H1 (cell line): ENCODE data around the gene CROCC2. TPM values are rescaled to one million over a fixed set of nuclear protein-coding genes. Genes with fewer than 3 reads are reported as not detected.

Source experiments
- CTCF ChIA-PET: fragments of 300-600 bp; sonication (Branson Sonifier 250); formaldehyde crosslinking; loops from one replicate; lab custom pipeline; 2021; ENCODE audit not compliant: partially characterized antibody; lab: Charles Lee
- POLR2A ChIA-PET: fragments of 300-600 bp; sonication (Branson Sonifier 250); formaldehyde crosslinking; loops from one replicate; lab custom pipeline; 2021; ENCODE audit warnings: inconsistent platforms; ENCODE audit not compliant: partially characterized antibody; lab: Charles Lee
- DNase-seq, 2 experiments: peaks; one replicate each; pipeline versions ENCODE4 v3.0.0 to v3.0.0-alpha.2; 2010 to 2022; ENCODE audit warnings: low spot score in 2 of 2, low read depth in 1 of 2, mixed read lengths in 1 of 2
- FAIRE-seq: peaks from 2 replicates; lab custom pipeline; 2011; peaks lifted over from hg19 to GRCh38; lab: Jason Lieb, UNC
- H2AFZ ChIP-seq: 2 replicates; pipeline ENCODE4 v1.8.1; 2012; ENCODE audit warnings: low read length, inconsistent platforms
- H2AK5ac ChIP-seq: 2 replicates; pipeline ENCODE4 v1.6.1; 2013; ENCODE audit warnings: low read depth, low read length
- H2BK120ac ChIP-seq: replicated peaks from 2 replicates; pipeline ENCODE3; 2013; ENCODE audit warnings: low read depth, low read length, inconsistent platforms
- H2BK12ac ChIP-seq: 2 replicates; pipeline ENCODE4 v1.6.1; 2013; ENCODE audit warnings: low read depth, low read length
- H2BK15ac ChIP-seq: 2 replicates; pipeline ENCODE4 v1.6.1; 2013; ENCODE audit warnings: low read length
- H2BK20ac ChIP-seq: 2 replicates; pipeline ENCODE4 v1.6.1; 2013; ENCODE audit warnings: low read length
- H2BK5ac ChIP-seq: 2 replicates; pipeline ENCODE4 v1.6.1; 2013; ENCODE audit warnings: low read depth, low read length
- H3K14ac ChIP-seq: 2 replicates; pipeline ENCODE4 v1.6.1; 2013; ENCODE audit warnings: inconsistent platforms; ENCODE audit not compliant: insufficient read length
- H3K18ac ChIP-seq: 2 replicates; pipeline ENCODE4 v1.6.1; 2013; ENCODE audit warnings: low read length; ENCODE audit errors: extremely low read depth
- H3K23ac ChIP-seq: 2 replicates; pipeline ENCODE4 v1.6.1; 2013; ENCODE audit warnings: inconsistent platforms; ENCODE audit not compliant: insufficient read length
- H3K23me2 ChIP-seq: 2 replicates; pipeline ENCODE4 v1.6.1; 2013; ENCODE audit warnings: low read depth, low read length
- H3K27ac ChIP-seq: 2 replicates; pipeline ENCODE4 v1.6.1; 2011; ENCODE audit warnings: low read depth, low read length, inconsistent platforms
- H3K27me3 ChIP-seq, 4 experiments: replicated peaks in 1 of 4; 1 replicate in 1 of 4; 2 replicates in 3 of 4; pipeline versions ENCODE4 v1.6.1 to v1.8.1; 2011 to 2013; ENCODE audit warnings: low read length in 3 of 4, mild to moderate bottlenecking in 3 of 4, inconsistent platforms in 2 of 4, mixed read lengths in 2 of 4, moderate library complexity in 1 of 4; ENCODE audit not compliant: control insufficient read depth in 3 of 4, insufficient read depth in 3 of 4; ENCODE audit errors: extremely low read depth in 1 of 4
- H3K36me3 ChIP-seq, 4 experiments: 2 replicates each; pipeline versions ENCODE4 v1.6.1 to v1.8.1; 2011 to 2013; ENCODE audit warnings: mild to moderate bottlenecking in 4 of 4, low read length in 3 of 4, moderate library complexity in 2 of 4, control low read depth in 1 of 4, inconsistent platforms in 1 of 4; ENCODE audit not compliant: insufficient read depth in 4 of 4, control insufficient read depth in 2 of 4
- H3K4ac ChIP-seq: replicated peaks from 2 replicates; pipeline ENCODE3; 2013; ENCODE audit warnings: low read length, low read depth, mixed read lengths, inconsistent platforms; ENCODE audit not compliant: insufficient read length
- H3K4me1 ChIP-seq, 4 experiments: replicated peaks in 1 of 4; 1 replicate in 1 of 4; 2 replicates in 3 of 4; pipeline versions ENCODE4 v1.6.1 to v1.8.1; 2011 to 2013; ENCODE audit warnings: low read length in 3 of 4, inconsistent platforms in 2 of 4, mixed read lengths in 1 of 4; ENCODE audit not compliant: insufficient read depth in 4 of 4, control insufficient read depth in 3 of 4
- H3K4me2 ChIP-seq, 2 experiments: 2 replicates each; pipeline versions ENCODE4 v1.6.1 to v1.8.1; 2011 to 2013; ENCODE audit warnings: low read depth in 2 of 2, low read length in 2 of 2, control low read depth in 1 of 2, inconsistent platforms in 1 of 2, mild to moderate bottlenecking in 1 of 2; ENCODE audit not compliant: insufficient read depth in 1 of 2
- H3K4me3 ChIP-seq, 4 experiments: fragments of 200-600, 300-600 bp in 1 of 4; sonication (generic), shearing (Covaris generic), sonication (Bioruptor Twin) in 1 of 4; 2 replicates each; pipeline versions ENCODE4 v1.5.1 to v1.8.1; 2011 to 2016; ENCODE audit warnings: low read length in 4 of 4, low read depth in 3 of 4, control low read depth in 2 of 4, inconsistent platforms in 2 of 4, mild to moderate bottlenecking in 2 of 4, mixed read lengths in 1 of 4, moderate library complexity in 1 of 4; ENCODE audit not compliant: insufficient read depth in 2 of 4; ENCODE audit errors: extremely low read depth in 1 of 4
- H3K56ac ChIP-seq: replicated peaks from 2 replicates; pipeline ENCODE3; 2013; ENCODE audit warnings: low read depth, mild to moderate bottlenecking, mixed read lengths, low read length, inconsistent platforms; ENCODE audit not compliant: insufficient read length
- H3K79me1 ChIP-seq: 2 replicates; pipeline ENCODE4 v1.6.1; 2013; ENCODE audit warnings: low read depth, low read length, control low read depth
- H3K79me2 ChIP-seq, 2 experiments: 2 replicates each; pipeline versions ENCODE4 v1.6.1 to v1.8.1; 2012 to 2013; ENCODE audit warnings: low read length in 2 of 2, mild to moderate bottlenecking in 2 of 2, inconsistent platforms in 1 of 2; ENCODE audit not compliant: insufficient read depth in 2 of 2, control insufficient read depth in 1 of 2
- H3K9ac ChIP-seq, 4 experiments: replicated peaks in 1 of 4; 1 replicate in 1 of 4; 2 replicates in 3 of 4; pipeline versions ENCODE4 v1.6.1 to v1.8.1; 2011 to 2013; ENCODE audit warnings: low read depth in 3 of 4, low read length in 3 of 4, control low read depth in 2 of 4, mild to moderate bottlenecking in 2 of 4, moderate library complexity in 2 of 4, inconsistent platforms in 1 of 4; ENCODE audit errors: extremely low read depth in 1 of 4
- H3K9me3 ChIP-seq, 2 experiments: 2 replicates each; pipeline versions ENCODE4 v1.6.1 to v1.8.1; 2012 to 2013; ENCODE audit warnings: mild to moderate bottlenecking in 2 of 2, moderate library complexity in 2 of 2, control low read depth in 1 of 2, inconsistent platforms in 1 of 2, low read depth in 1 of 2, low read length in 1 of 2, mixed read lengths in 1 of 2; ENCODE audit not compliant: insufficient read depth in 2 of 2
- H4K20me1 ChIP-seq, 2 experiments: replicated peaks in 1 of 2; 2 replicates each; pipeline versions ENCODE3 to v1.8.1; 2011 to 2013; ENCODE audit warnings: inconsistent platforms in 2 of 2, low read length in 2 of 2, mild to moderate bottlenecking in 1 of 2; ENCODE audit not compliant: insufficient read depth in 2 of 2, control insufficient read depth in 1 of 2
- H4K5ac ChIP-seq: 2 replicates; pipeline ENCODE4 v1.6.1; 2013; ENCODE audit warnings: low read length, low read depth, mixed read lengths, inconsistent platforms; ENCODE audit not compliant: insufficient read length
- H4K8ac ChIP-seq: 2 replicates; pipeline ENCODE4 v1.8.0; 2013; ENCODE audit warnings: mild to moderate bottlenecking, moderate library complexity, low read length, inconsistent platforms; ENCODE audit not compliant: insufficient read depth; ENCODE audit errors: extremely low read depth
- H4K91ac ChIP-seq: replicated peaks from 2 replicates; pipeline ENCODE3; 2013; ENCODE audit warnings: low read length, mixed read lengths, inconsistent platforms; ENCODE audit not compliant: insufficient read length
- BRCA1 ChIP-seq: IDR thresholded peaks from 2 replicates; pipeline ENCODE4 v1.6.1; 2012; ENCODE audit warnings: low read depth, low read length, improper control_type of control experiment
- CHD2 ChIP-seq: IDR thresholded peaks from 2 replicates; pipeline ENCODE4 v1.6.1; 2012; ENCODE audit warnings: low read length, improper control_type of control experiment
- CTCF ChIP-seq, 3 experiments: IDR thresholded peaks; 1 replicate in 2 of 3; 2 replicates in 1 of 3; pipeline versions ENCODE4 v1.5.1 to v1.6.1; 2011; ENCODE audit warnings: low read length in 3 of 3, mild to moderate bottlenecking in 3 of 3, inconsistent platforms in 2 of 3, low read depth in 1 of 3, moderate library complexity in 1 of 3; ENCODE audit not compliant: insufficient read depth in 1 of 3; ENCODE audit errors: control extremely low read depth in 1 of 3
- FOSL1 ChIP-seq: IDR thresholded peaks from 2 replicates; pipeline ENCODE4 v1.6.1; 2011; ENCODE audit warnings: mild to moderate bottlenecking, low read depth, low read length, moderate library complexity; ENCODE audit not compliant: insufficient read depth
- POU5F1 ChIP-seq: IDR thresholded peaks from 2 replicates; pipeline ENCODE4 v1.6.1; 2011; ENCODE audit warnings: low read depth, mild to moderate bottlenecking, low read length, moderate library complexity
- RAD21 ChIP-seq, 2 experiments: IDR thresholded peaks in 1 of 2; conservative IDR thresholded peaks in 1 of 2; 2 replicates each; pipeline ENCODE4 v1.6.1; 2011; ENCODE audit warnings: low read depth in 2 of 2, low read length in 2 of 2, improper control_type of control experiment in 1 of 2, inconsistent platforms in 1 of 2, mild to moderate bottlenecking in 1 of 2, moderate library complexity in 1 of 2
- SIRT6 ChIP-seq: IDR thresholded peaks from one replicate; pipeline ENCODE4 v1.7.1; 2012; ENCODE audit warnings: low read length, inconsistent platforms
- WGBS, 2 experiments: shearing (Covaris generic) in 1 of 2; methylation state at CpG; one replicate each; pipeline versions ENCODE4 v1.1.6 to v1.1.7; 2013 to 2015; ENCODE audit warnings: low lambda C conversion rate in 2 of 2, mixed read lengths in 2 of 2, inconsistent platforms in 1 of 2, low coverage in 1 of 2, missing lambda C conversion rate in 1 of 2; ENCODE audit not compliant: insufficient replicate concordance in 2 of 2, insufficient coverage in 1 of 2, insufficient read length in 1 of 2; ENCODE audit errors: extremely low coverage in 1 of 2, missing lambda C conversion rate in 1 of 2; 5-methylcytosine and 5-hydroxymethylcytosine counted together
- polyA plus RNA-seq, 7 experiments: library from polyadenylated mRNA; depleted of rRNA in 3 of 7; stranded (reverse) in 5 of 7; unstranded in 2 of 7; fragments of >200 nt in 5 of 7; fragments of 200-250 nt in 2 of 7; gene quantifications; 1 replicate in 5 of 7; 2 replicates in 1 of 7; 4 replicates in 1 of 7; pipeline versions ENCODE4 v1.2.1 to v1.2.3, GENCODE V29; 2011 to 2013; ENCODE audit warnings: missing spikeins in 2 of 7, mixed read lengths in 2 of 7
- total RNA-seq: library from RNA; stranded (reverse); fragmentation: NEBNext Ultra II Directional; extraction: Animal tissue kit (Norgen Biotek cat#: 25700); gene quantifications from 2 replicates; pipeline ENCODE4 v1.2.1, GENCODE V29; 2021

CROCC2 gene
- total and polyA plus RNA-seq, 2 of the 8 experiments (the other 6 are each of a cell fraction or from before 2014, with no cell fraction given): not detected

DNA sequence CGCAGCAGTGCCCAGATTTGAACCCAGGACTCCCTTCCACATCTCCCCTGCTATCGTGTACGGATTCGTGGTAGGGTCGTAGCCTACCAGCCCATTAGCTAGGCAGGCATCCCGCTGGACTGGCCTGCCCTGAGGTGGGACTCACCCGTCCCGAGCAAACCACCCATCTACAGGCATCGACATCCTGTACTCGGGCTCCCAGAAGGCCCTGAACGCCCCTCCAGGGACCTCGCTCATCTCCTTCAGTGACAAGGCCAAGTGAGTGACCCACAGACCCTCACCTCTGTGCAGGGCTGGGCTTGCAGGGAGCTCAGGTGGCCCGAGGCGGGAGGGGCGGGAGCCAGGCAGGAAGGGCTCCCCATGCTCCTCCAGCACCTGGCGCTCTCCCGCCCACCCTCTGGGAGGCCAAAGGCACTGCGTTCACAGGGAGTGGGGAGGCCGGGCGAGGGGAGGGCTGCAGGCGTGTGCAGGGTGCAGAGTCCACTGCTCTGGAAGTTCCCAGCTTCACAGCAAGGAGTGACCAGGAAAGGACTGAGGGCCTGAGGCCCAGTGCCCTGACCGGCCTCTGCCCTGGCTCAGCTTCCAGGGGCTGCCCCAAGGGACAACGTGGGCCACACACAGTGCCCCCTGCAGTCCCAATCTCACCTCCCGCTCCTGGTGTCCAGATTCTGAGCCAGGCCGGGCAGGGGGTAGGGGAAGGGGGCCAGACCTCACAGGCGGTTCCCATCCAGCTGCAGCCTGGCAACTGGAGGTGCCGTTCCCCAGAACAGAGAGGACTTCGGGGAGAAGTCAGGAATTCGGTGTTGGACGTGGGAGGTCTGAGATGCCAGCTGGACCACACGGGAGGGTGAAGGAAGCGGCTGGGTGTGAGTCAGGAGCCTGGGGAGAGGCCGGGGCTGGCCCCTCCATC is 32.1 kb upstream of the CROCC2 start:
- Histone ChIP-seq H3K4me2 (no peak overlapping the region), H2BK12ac (no peak overlapping the region), H3K36me3 (no peaks in the 10 kb centered on the region), H2BK5ac (no peak overlapping the region), H2BK15ac (no peak overlapping the region), H3K56ac (no peak overlapping the region), H3K27ac (no peak overlapping the region), H2AK5ac (no peak overlapping the region), H3K4me3 (no peak overlapping the region), H3K79me1 (no peaks in the 10 kb centered on the region), H2BK20ac (no peak overlapping the region), H3K79me2 (no peaks in the 10 kb centered on the region), H3K4me1 (no peaks in the 10 kb centered on the region; a peak in 1 of 7 replicates), H3K18ac (no peak overlapping the region; the same call in 1 of the 2 replicates), H2BK120ac (no peak overlapping the region), H2AFZ (no peak overlapping the region), H3K23ac (no peak overlapping the region), H3K27me3 (no peaks in the 10 kb centered on the region), H4K5ac (no peak overlapping the region), H3K9me3 (no peaks in the 10 kb centered on the region), H3K4ac (no peak overlapping the region), H3K23me2 (no peaks in the 10 kb centered on the region), H3K14ac (no peak overlapping the region), H4K20me1 (no peaks in the 10 kb centered on the region), H3K9ac (no peak overlapping the region), H4K8ac (peak overlapping the region; percentile 7; the same call in 1 of the 2 replicates), H4K91ac (no peak overlapping the region)
- TF ChIP-seq CTCF (IDR thresholded peaks at IDR 0.05; ENCODE audit: control extremely low read depth in 1 of 3, insufficient read depth in 1 of 3, low read depth in 1 of 3, low read length in 3 of 3): peak in 1 of 3 experiments; percentile 19; a peak in 1 of 4 replicates
- no peak for TF ChIP-seq CHD2
- TF ChIP-seq SIRT6: no peak
- no peak for TF ChIP-seq RAD21 (IDR thresholded peaks at IDR 0.05 in 1 of 2, conservative IDR thresholded peaks at IDR 0.05 in 1 of 2; ENCODE audit: low read depth in 2 of 2, low read length in 2 of 2)
- TF ChIP-seq POU5F1: no peak
- no peak for TF ChIP-seq FOSL1
- TF ChIP-seq BRCA1: no peak
- no peak for FAIRE-seq
- WGBS, 2 experiments: 83% methylated on average over 31 of the region's 33 CpGs; no CpG with 5 or more reads in 1 of the 2 experiments
- no peak for DNase-seq
- CTCF ChIA-PET: interaction anchor here (0.6 to 2.4 kb wide), 7 partner anchors 10 to 175 kb away, joined by 3 to 7 read pairs (median 4); no protein-coding TSS in a partner anchor
- POLR2A ChIA-PET: no interaction called here
